ENCODE results near the gene BIRC5.

DNA sequence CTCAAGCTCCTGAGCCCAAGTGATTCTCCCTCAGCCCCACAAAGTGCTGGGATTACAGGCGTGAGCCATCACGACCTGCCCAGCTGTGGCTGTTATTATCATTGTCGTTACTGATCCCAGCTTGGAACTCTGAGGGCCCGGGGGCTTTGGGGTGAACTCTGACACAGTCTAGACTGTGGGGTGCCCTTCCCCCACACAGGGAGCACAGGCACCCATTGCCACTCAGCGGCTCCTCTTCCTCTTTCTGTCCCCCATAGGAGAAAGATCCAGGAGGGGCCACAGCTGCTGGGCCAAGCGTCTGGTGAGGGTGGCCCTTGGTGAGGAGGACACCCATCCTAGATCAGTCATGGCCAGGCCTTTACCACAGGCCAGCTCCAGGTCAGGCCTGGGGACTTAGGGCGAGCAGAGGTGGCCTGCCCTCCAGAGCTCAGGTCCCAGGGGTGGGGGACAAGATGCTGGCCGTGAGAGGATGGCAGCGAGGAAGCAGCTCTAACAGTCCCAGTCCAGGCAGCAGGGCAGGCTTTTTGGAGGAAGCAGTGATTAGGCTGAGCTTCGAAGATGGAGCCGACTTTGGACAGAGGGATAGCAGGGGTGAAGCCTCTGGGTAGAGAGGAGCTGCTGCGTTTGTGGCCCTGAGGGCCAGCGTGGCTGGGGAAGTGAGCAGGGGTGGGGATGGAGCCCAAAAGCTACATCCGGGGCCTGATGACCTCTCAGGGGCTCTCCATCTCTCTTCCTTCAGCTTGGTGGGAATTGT is 42.1 kb downstream of the BIRC5 start:
- no peak for TF ChIP-seq EP300 (IDR thresholded peaks at IDR 0.05)
- TF ChIP-seq, protein P1, sequence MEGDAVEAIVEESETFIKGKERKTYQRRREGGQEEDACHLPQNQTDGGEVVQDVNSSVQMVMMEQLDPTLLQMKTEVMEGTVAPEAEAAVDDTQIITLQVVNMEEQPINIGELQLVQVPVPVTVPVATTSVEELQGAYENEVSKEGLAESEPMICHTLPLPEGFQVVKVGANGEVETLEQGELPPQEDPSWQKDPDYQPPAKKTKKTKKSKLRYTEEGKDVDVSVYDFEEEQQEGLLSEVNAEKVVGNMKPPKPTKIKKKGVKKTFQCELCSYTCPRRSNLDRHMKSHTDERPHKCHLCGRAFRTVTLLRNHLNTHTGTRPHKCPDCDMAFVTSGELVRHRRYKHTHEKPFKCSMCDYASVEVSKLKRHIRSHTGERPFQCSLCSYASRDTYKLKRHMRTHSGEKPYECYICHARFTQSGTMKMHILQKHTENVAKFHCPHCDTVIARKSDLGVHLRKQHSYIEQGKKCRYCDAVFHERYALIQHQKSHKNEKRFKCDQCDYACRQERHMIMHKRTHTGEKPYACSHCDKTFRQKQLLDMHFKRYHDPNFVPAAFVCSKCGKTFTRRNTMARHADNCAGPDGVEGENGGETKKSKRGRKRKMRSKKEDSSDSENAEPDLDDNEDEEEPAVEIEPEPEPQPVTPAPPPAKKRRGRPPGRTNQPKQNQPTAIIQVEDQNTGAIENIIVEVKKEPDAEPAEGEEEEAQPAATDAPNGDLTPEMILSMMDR (IDR thresholded peaks at IDR 0.05): no peak
- TF ChIP-seq POLR2A (IDR thresholded peaks at IDR 0.05): no peak

All from ovary (tissue), 3 donors.